ENCODE results near the gene CYFIP1. TPM values are rescaled to one million over a fixed set of nuclear protein-coding genes. Genes with fewer than 3 reads are reported as not detected.

The CYFIP1 gene
- total RNA-seq, 2 donors from 2014 or later: 134 to 139 TPM

DNA sequence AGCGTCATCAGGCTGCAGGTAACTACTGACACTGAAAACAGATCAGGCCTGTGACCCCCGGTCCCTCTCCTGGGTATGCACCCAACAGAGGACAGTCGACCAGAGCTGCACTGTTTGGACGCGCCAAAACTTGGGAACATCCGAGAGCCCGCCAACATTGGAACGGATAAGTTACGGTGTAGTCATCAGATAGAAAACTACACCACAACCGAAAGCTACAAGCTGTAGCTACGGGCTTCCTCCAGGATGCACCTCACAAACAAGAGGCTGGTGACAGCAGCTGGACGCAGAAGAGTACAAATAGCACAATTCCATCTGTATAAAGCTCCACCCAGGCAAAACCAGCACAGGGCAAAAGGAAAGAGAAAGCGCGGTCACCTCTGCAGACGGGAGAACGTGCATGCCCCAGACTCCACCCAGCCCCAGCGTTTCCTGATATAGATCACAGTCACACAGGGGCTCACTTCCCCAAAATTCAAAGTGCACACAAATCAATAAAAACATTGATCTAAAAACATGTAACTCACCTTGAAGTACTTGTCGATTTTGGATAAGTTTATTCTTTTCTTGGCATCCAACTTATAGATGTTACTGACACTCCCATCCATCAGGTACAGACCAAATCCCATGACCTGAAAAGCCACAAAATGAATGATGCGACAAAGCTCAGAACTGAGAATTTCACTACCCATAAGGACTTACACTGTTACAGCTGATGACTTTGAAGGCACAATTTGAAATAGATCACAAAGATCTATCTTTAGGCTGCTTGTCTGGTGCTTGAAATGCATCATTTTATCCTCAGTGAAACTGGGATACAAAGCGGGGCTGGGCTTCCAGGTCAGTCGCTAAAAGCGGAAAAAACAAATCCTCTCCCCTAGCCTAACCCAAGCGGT, 43.3 kb downstream of the CYFIP1 start:
- TF ChIP-seq, protein P1, sequence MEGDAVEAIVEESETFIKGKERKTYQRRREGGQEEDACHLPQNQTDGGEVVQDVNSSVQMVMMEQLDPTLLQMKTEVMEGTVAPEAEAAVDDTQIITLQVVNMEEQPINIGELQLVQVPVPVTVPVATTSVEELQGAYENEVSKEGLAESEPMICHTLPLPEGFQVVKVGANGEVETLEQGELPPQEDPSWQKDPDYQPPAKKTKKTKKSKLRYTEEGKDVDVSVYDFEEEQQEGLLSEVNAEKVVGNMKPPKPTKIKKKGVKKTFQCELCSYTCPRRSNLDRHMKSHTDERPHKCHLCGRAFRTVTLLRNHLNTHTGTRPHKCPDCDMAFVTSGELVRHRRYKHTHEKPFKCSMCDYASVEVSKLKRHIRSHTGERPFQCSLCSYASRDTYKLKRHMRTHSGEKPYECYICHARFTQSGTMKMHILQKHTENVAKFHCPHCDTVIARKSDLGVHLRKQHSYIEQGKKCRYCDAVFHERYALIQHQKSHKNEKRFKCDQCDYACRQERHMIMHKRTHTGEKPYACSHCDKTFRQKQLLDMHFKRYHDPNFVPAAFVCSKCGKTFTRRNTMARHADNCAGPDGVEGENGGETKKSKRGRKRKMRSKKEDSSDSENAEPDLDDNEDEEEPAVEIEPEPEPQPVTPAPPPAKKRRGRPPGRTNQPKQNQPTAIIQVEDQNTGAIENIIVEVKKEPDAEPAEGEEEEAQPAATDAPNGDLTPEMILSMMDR (conservative IDR thresholded peaks at IDR 0.05): no peak
- Mint-ChIP-seq H3K4me1 (no peaks in the 10 kb centered on the region), H3K36me3 (ENCODE audit: low read depth) (peaks cover 77% of the 10 kb centered on the region), H3K27me3 (ENCODE audit: insufficient read depth) (no peaks in the 10 kb centered on the region), H3K9me3 (no peaks in the 10 kb centered on the region), H3K4me3 (no peak overlapping the region), H3K27ac (no peak overlapping the region)
- Histone ChIP-seq H3K9me3 (ENCODE audit: control insufficient read depth, low read length) (no peaks in the 10 kb centered on the region), H3K4me3 (ENCODE audit: low read length) (no peak overlapping the region), H3K27ac (ENCODE audit: low read depth, low read length) (no peak overlapping the region), H3K27me3 (ENCODE audit: control insufficient read depth, insufficient read depth, low read length, poor library complexity, severe bottlenecking) (no peaks in the 10 kb centered on the region), H3K36me3 (ENCODE audit: control insufficient read depth, insufficient read depth, low read length) (peaks cover 66% of the 10 kb centered on the region), H3K4me1 (ENCODE audit: control insufficient read depth, insufficient read depth, low read length) (no peaks in the 10 kb centered on the region), H3K9ac (ENCODE audit: extremely low read depth, low read length, poor library complexity, severe bottlenecking) (no peak overlapping the region)
- no peak for DNase-seq
- 97% methylated on average over 18 to 23 of the region's 23 CpGs for WGBS, 2 experiments (ENCODE audit: insufficient coverage in 1 of 2, insufficient read length in 1 of 2)

- 88 to 97% methylated on average over 6 to 9 of the region's 9 CpGs for WGBS, 2 experiments (ENCODE audit: insufficient coverage in 1 of 2, insufficient read length in 1 of 2)
- no peaks in the 10 kb centered on the region for H3K27me3 Mint-ChIP-seq (ENCODE audit: insufficient read depth)
- TF ChIP-seq, protein P1 (conservative IDR thresholded peaks at IDR 0.05): no peak
- H3K4me3 ChIP-seq (ENCODE audit: low read length): no peak overlapping the region
- H3K4me1 ChIP-seq (ENCODE audit: control insufficient read depth, insufficient read depth, low read length): no peaks in the 10 kb centered on the region
- H3K27ac ChIP-seq (ENCODE audit: low read depth, low read length): no peak overlapping the region
- H3K9ac ChIP-seq (ENCODE audit: extremely low read depth, low read length, poor library complexity, severe bottlenecking): no peak overlapping the region
- no peaks in the 10 kb centered on the region for H3K9me3 ChIP-seq (ENCODE audit: control insufficient read depth, low read length)
- H3K27me3 ChIP-seq (ENCODE audit: control insufficient read depth, insufficient read depth, low read length, poor library complexity, severe bottlenecking): no peaks in the 10 kb centered on the region
- no peak overlapping the region for H3K27ac Mint-ChIP-seq
- no peak for DNase-seq
- no peaks in the 10 kb centered on the region for H3K4me1 Mint-ChIP-seq
- peaks cover 79% of the 10 kb centered on the region for H3K36me3 Mint-ChIP-seq (ENCODE audit: low read depth)
- H3K36me3 ChIP-seq (ENCODE audit: control insufficient read depth, insufficient read depth, low read length): peaks cover 66% of the 10 kb centered on the region
- no peak overlapping the region for H3K4me3 Mint-ChIP-seq
- H3K9me3 Mint-ChIP-seq: no peaks in the 10 kb centered on the region
Observed at GRCh38 chr15:22933641-22934061, 46.5 kb downstream of the CYFIP1 start.

DNA sequence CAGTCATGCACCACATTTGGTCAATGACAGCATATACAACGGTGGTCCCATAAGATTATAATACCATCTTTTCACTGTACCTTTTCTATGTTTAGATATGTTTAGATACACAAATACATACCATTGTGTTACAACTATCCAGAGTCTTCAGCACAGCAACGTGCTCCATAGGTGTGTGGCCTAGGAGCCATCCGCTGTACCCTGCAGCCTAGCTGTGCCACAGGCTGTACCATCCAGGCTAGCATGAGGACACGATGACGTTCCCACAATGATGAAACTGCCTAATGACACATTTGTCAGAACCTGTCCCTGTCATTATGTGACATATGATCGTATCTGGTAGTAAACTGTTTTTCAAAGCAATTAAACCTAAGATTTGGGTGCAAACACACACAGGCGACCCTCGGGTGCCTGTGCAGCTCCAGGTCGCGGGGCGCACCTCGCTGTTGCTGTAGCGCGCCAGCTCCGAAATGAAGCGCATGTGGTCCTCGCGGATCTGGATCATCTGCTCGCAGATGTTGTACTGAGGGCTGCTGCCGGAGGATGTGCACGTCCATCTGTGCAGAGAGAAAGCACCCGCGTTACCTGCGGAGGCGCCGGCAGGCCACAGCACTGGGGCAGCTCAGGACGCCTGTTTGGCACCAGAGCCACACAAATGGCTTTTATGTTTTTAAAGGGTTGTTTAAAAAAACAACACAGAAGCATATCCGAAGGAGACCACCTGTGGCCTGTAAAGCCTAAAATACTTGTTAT, 48.2 kb downstream of the CYFIP1 start:
- no peak overlapping the region for H3K4me3 ChIP-seq (ENCODE audit: low read length)
- H3K9me3 ChIP-seq (ENCODE audit: control insufficient read depth, low read length): no peaks in the 10 kb centered on the region
- Mint-ChIP-seq H3K27me3 (ENCODE audit: insufficient read depth) (no peaks in the 10 kb centered on the region), H3K27ac (no peak overlapping the region), H3K4me3 (no peak overlapping the region), H3K9me3 (no peaks in the 10 kb centered on the region), H3K4me1 (no peaks in the 10 kb centered on the region), H3K36me3 (ENCODE audit: low read depth) (peaks cover 70% of the 10 kb centered on the region)
- no peaks in the 10 kb centered on the region for H3K27me3 ChIP-seq (ENCODE audit: control insufficient read depth, insufficient read depth, low read length, poor library complexity, severe bottlenecking)
- peaks cover 52% of the 10 kb centered on the region for H3K36me3 ChIP-seq (ENCODE audit: control insufficient read depth, insufficient read depth, low read length)
- TF ChIP-seq, protein P1 (conservative IDR thresholded peaks at IDR 0.05): no peak
- no peaks in the 10 kb centered on the region for H3K4me1 ChIP-seq (ENCODE audit: control insufficient read depth, insufficient read depth, low read length)
- H3K27ac ChIP-seq (ENCODE audit: low read depth, low read length): no peak overlapping the region
- DNase-seq: no peak
- 91 to 93% methylated on average over 22 to 28 of the region's 28 CpGs for WGBS, 2 experiments (ENCODE audit: insufficient coverage in 1 of 2, insufficient read length in 1 of 2)
- H3K9ac ChIP-seq (ENCODE audit: extremely low read depth, low read length, poor library complexity, severe bottlenecking): no peak overlapping the region
